Neural cell (in vitro differentiated cells): ENCODE results near the gene NPIPB6.

ENCODE experiments used
- EP300 ChIP-seq: fragments of 450-650 bp; conservative IDR thresholded peaks from 2 replicates; pipeline ENCODE4 v1.6.1; 2014; ENCODE audit warnings: antibody characterized with exemption, mild to moderate bottlenecking, moderate library complexity; ENCODE audit not compliant: poor library complexity, severe bottlenecking
- EZH2 ChIP-seq: fragments of 200-600, 300-800 bp; shearing (Covaris generic), sonication (generic); IDR thresholded peaks from 2 replicates; pipeline ENCODE4 v1.6.1; 2014; ENCODE audit warnings: antibody characterized with exemption, low read length, borderline replicate concordance, mild to moderate bottlenecking; ENCODE audit not compliant: insufficient read depth, poor library complexity, severe bottlenecking
- MXI1 ChIP-seq: fragments of 450-650 bp; conservative IDR thresholded peaks from 2 replicates; pipeline ENCODE4 v1.6.1; 2014; ENCODE audit warnings: antibody characterized with exemption, mild to moderate bottlenecking; ENCODE audit not compliant: poor library complexity, severe bottlenecking
- TF ChIP-seq, protein P1 (sequence below): fragments of 450-650 bp; IDR thresholded peaks from 2 replicates; pipeline ENCODE4 v1.5.1; 2014; ENCODE audit warnings: antibody characterized with exemption, mild to moderate bottlenecking, moderate library complexity; ENCODE audit not compliant: poor library complexity, severe bottlenecking

DNA sequence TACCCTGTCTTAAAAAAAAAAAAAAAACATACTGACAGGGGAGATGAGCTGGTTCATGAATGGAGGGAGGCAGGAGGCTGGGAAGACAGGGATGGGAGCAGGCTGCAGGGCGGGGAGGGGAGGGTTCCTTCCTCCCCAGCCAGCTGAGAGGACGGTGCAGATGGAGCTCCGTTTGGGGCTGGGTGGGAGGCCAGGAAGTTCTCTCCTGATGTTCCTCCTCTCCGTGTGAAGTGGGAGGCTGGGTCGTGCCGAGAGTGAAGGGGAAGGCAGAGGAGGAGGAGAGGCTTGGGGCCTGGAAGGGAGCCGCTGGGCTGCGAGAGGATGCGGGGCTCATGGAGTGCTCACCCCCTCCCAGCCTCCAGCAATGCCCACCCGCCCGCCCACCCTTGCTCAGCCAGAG, 49.7 kb downstream of the NPIPB6 start:
- TF ChIP-seq, protein P1, sequence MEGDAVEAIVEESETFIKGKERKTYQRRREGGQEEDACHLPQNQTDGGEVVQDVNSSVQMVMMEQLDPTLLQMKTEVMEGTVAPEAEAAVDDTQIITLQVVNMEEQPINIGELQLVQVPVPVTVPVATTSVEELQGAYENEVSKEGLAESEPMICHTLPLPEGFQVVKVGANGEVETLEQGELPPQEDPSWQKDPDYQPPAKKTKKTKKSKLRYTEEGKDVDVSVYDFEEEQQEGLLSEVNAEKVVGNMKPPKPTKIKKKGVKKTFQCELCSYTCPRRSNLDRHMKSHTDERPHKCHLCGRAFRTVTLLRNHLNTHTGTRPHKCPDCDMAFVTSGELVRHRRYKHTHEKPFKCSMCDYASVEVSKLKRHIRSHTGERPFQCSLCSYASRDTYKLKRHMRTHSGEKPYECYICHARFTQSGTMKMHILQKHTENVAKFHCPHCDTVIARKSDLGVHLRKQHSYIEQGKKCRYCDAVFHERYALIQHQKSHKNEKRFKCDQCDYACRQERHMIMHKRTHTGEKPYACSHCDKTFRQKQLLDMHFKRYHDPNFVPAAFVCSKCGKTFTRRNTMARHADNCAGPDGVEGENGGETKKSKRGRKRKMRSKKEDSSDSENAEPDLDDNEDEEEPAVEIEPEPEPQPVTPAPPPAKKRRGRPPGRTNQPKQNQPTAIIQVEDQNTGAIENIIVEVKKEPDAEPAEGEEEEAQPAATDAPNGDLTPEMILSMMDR = no peak
- no peak for TF ChIP-seq EP300
- TF ChIP-seq EZH2 = no peak
- no peak for TF ChIP-seq MXI1
